Caco-2 (cell line): ENCODE data around the gene LYSMD2. TPM values are rescaled to one million over a fixed set of nuclear protein-coding genes. Genes with fewer than 3 reads are reported as not detected.

Source experiments
- BruUV-seq: library from RNA; stranded (reverse); fragments of 400-500 nt; replicated peaks from 2 replicates; lab custom pipeline; 2021; lab: Mats Ljungman, UMichigan
- CTCF ChIA-PET: fragments of 300-600 bp; sonication (Branson Sonifier 250); formaldehyde crosslinking; loops from one replicate; lab custom pipeline; 2022; ENCODE audit warnings: antibody characterized with exemption; lab: Charles Lee
- POLR2A ChIA-PET: fragments of 300-600 bp; sonication (Branson Sonifier 250); formaldehyde crosslinking; loops from one replicate; lab custom pipeline; 2022; ENCODE audit warnings: antibody characterized with exemption; lab: Charles Lee
- DNase-seq, 2 experiments: peaks; one replicate each; pipeline versions ENCODE4 v3.0.0 to v3.0.0-alpha.2; 2020 to 2022
- H3K27me3 ChIP-seq: replicated peaks from 2 replicates; pipeline ENCODE4 v1.6.0; 2011; ENCODE audit warnings: low read length; ENCODE audit not compliant: control insufficient read depth, insufficient read depth
- H3K36me3 ChIP-seq: 2 replicates; pipeline ENCODE4 v1.5.1; 2011; ENCODE audit warnings: low read length; ENCODE audit not compliant: control insufficient read depth, insufficient read depth
- H3K4me1 ChIP-seq: fragments of 250-450 bp; sonication (Bioruptor Pico); 2 replicates; pipeline ENCODE4 v1.5.1; 2020; ENCODE audit warnings: mild to moderate bottlenecking
- H3K4me3 ChIP-seq: 2 replicates; pipeline ENCODE4 v1.5.1; 2011; ENCODE audit warnings: low read depth, mild to moderate bottlenecking, control low read depth, low read length
- H3K9me3 ChIP-seq: fragments of 250-450 bp; sonication (Bioruptor Pico); 2 replicates; pipeline ENCODE4 v1.5.1; 2020; ENCODE audit warnings: mild to moderate bottlenecking, moderate library complexity
- H3K27ac Mint-ChIP-seq: one replicate; pipeline ENCODE4 v1.8.0; 2022; ENCODE audit warnings: mixed read lengths; ENCODE audit not compliant: unreplicated experiment
- H3K27me3 Mint-ChIP-seq: one replicate; pipeline ENCODE4 v1.8.0; 2022; ENCODE audit warnings: mixed read lengths; ENCODE audit not compliant: insufficient read depth, unreplicated experiment
- H3K36me3 Mint-ChIP-seq: one replicate; pipeline ENCODE4 v1.8.0; 2022; ENCODE audit warnings: mild to moderate bottlenecking, mixed read lengths; ENCODE audit not compliant: insufficient read depth, unreplicated experiment
- H3K4me1 Mint-ChIP-seq: one replicate; pipeline ENCODE4 v1.8.0; 2022; ENCODE audit warnings: low read depth, mixed read lengths; ENCODE audit not compliant: unreplicated experiment
- H3K4me3 Mint-ChIP-seq: one replicate; pipeline ENCODE4 v1.8.0; 2022; ENCODE audit warnings: mild to moderate bottlenecking, moderate library complexity, mixed read lengths; ENCODE audit not compliant: unreplicated experiment
- H3K9me3 Mint-ChIP-seq: one replicate; pipeline ENCODE4 v1.8.0; 2022; ENCODE audit warnings: mixed read lengths; ENCODE audit not compliant: unreplicated experiment
- CTCF ChIP-seq, 2 experiments: fragments of 200-600 bp in 1 of 2; IDR thresholded peaks; 1 replicate in 1 of 2; 2 replicates in 1 of 2; pipeline versions ENCODE4 v1.5.1 to v1.8.0; 2011 to 2022; ENCODE audit warnings: antibody characterized with exemption in 1 of 2, control low read depth in 1 of 2, inconsistent platforms in 1 of 2, low read depth in 1 of 2, low read length in 1 of 2, mild to moderate bottlenecking in 1 of 2, moderate library complexity in 1 of 2; ENCODE audit not compliant: insufficient read depth in 1 of 2, severe bottlenecking in 1 of 2, unreplicated experiment in 1 of 2
- intact Hi-C: fragments of 100-400 bp; cut with micrococcal nuclease; formaldehyde crosslinking; loops from one replicate; pipeline ENCODE4 v1.10.0; 2022; ENCODE audit not compliant: unreplicated experiment
- total RNA-seq: library from RNA; stranded (reverse); gene quantifications from 2 replicates; pipeline ENCODE4 v1.2.3, GENCODE V29; 2022

The LYSMD2 gene
- total RNA-seq, 1 experiment from 2014 or later: 0.29 TPM

GRCh38 chr15:51774916-51775315 lies 37.5 kb upstream of the LYSMD2 start:
- Mint-ChIP-seq H3K4me3 (no peak overlapping the region), H3K27me3 (peaks cover 11% of the 10 kb centered on the region), H3K27ac (no peak overlapping the region), H3K4me1 (no peaks in the 10 kb centered on the region), H3K36me3 (no peaks in the 10 kb centered on the region), H3K9me3 (no peaks in the 10 kb centered on the region)
- Histone ChIP-seq H3K4me3 (no peak overlapping the region), H3K9me3 (no peaks in the 10 kb centered on the region), H3K27me3 (no peaks in the 10 kb centered on the region; the same call in 1 of the 2 replicates), H3K4me1 (no peaks in the 10 kb centered on the region), H3K36me3 (no peaks in the 10 kb centered on the region)
- ChIA-PET POLR2A (no interaction called here), CTCF (interaction anchor here (3.9 kb wide), 1 partner anchor 124 kb away, joined by 111 read pairs; no protein-coding TSS in a partner anchor)
- no peak for DNase-seq
- intact Hi-C loops: no loop called here
- no TSS peak for BruUV-seq
- TF ChIP-seq CTCF (IDR thresholded peaks at IDR 0.05; ENCODE audit: insufficient read depth in 1 of 2, low read depth in 1 of 2, low read length in 1 of 2, severe bottlenecking in 1 of 2, unreplicated experiment in 1 of 2): no peak

GRCh38 chr15:51771773-51772172 lies 34.3 kb upstream of the LYSMD2 start:
- Histone ChIP-seq H3K4me1 (no peaks in the 10 kb centered on the region), H3K4me3 (no peak overlapping the region), H3K36me3 (no peaks in the 10 kb centered on the region), H3K27me3 (no peaks in the 10 kb centered on the region; the same call in 1 of the 2 replicates), H3K9me3 (no peaks in the 10 kb centered on the region)
- DNase-seq: no peak
- intact Hi-C loops: no loop called here
- Mint-ChIP-seq H3K9me3 (no peaks in the 10 kb centered on the region), H3K27me3 (peaks cover 16% of the 10 kb centered on the region), H3K4me1 (no peaks in the 10 kb centered on the region), H3K36me3 (no peaks in the 10 kb centered on the region), H3K27ac (no peak overlapping the region), H3K4me3 (no peak overlapping the region)
- no TSS peak for BruUV-seq
- POLR2A ChIA-PET: no interaction called here
- no peak for TF ChIP-seq CTCF (IDR thresholded peaks at IDR 0.05; ENCODE audit: insufficient read depth in 1 of 2, low read depth in 1 of 2, low read length in 1 of 2, severe bottlenecking in 1 of 2, unreplicated experiment in 1 of 2)
- CTCF ChIA-PET: no interaction called here

GRCh38 chr15:51770902-51771301 lies 33.4 kb upstream of the LYSMD2 start:
- ChIA-PET CTCF (no interaction called here), POLR2A (no interaction called here)
- H3K27ac Mint-ChIP-seq: no peak overlapping the region
- Histone ChIP-seq H3K4me1 (no peaks in the 10 kb centered on the region), H3K4me3 (no peak overlapping the region), H3K9me3 (no peaks in the 10 kb centered on the region), H3K36me3 (no peaks in the 10 kb centered on the region), H3K27me3 (no peaks in the 10 kb centered on the region; the same call in 1 of the 2 replicates)
- no peak for DNase-seq
- no peaks in the 10 kb centered on the region for H3K9me3 Mint-ChIP-seq
- H3K27me3 Mint-ChIP-seq: peaks cover 16% of the 10 kb centered on the region
- H3K4me3 Mint-ChIP-seq: no peak overlapping the region
- intact Hi-C loops: no loop called here
- TF ChIP-seq CTCF (IDR thresholded peaks at IDR 0.05; ENCODE audit: insufficient read depth in 1 of 2, low read depth in 1 of 2, low read length in 1 of 2, severe bottlenecking in 1 of 2, unreplicated experiment in 1 of 2): no peak
- H3K4me1 Mint-ChIP-seq: no peaks in the 10 kb centered on the region
- no peaks in the 10 kb centered on the region for H3K36me3 Mint-ChIP-seq
- BruUV-seq: no TSS peak
